ENCODE results near the gene KCNK1. TPM values are rescaled to one million over a fixed set of nuclear protein-coding genes. Genes with fewer than 3 reads are reported as not detected.
"Not testable (repeated sequence)": the region's sequence is repeated elsewhere in the genome, so short reads cannot be mapped to it uniquely, and the experiment has no call there.

Gene KCNK1
- polyA plus RNA-seq, 1 donor (not counting 4 experiments of a cell fraction or from before 2014, with no cell fraction given) = 17.5 TPM

DNA sequence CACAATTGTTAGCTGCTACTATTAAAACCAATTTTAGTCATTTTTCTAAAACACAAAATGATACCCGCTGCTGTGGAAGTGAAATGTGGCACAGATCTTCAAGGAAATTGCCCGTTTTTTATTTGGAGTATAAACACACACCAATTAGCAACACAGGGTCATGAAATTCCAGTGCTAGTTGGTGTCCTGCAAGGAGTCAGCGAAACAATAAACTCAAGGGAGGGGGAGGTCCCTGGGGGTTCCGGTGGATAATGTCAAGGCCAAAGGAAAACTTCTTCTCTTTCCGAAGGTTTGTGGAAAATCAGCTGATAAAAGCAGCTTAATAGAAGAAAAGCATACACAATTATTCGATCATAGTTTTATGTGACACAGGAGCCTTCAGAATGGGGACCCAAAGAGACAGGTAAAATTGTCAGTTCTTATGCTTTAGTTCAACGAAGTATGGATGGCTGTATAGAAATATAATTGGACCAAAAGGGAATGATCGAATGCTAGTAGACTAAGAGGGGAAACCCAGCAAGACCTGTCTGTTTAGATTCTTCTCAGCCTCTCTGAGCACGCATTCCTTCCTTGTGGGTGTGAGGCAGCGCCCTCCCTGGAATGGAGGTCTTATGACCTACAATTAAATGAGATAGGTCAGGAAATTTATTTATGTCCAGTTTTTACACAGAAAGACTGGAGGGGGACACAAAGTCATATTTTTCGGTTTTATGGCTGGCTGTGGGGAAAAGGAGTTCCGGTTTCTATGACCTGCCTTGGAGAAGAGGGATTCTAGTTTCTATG lies 65.9 kb downstream of the KCNK1 start:
- Histone ChIP-seq H3K4me1 (ENCODE audit: control insufficient read depth, extremely low read depth, insufficient read depth, low read length) (no peaks in the 10 kb centered on the region), H3K4me3 (ENCODE audit: control insufficient read depth in 2 of 3, extremely low read depth in 1 of 3, insufficient read depth in 2 of 3, low read depth in 1 of 3, low read length in 3 of 3) (no peak overlapping the region), H4K20me1 (ENCODE audit: control insufficient read depth, extremely low read depth, insufficient read depth, low read length) (no peaks in the 10 kb centered on the region), H3K9me3 (ENCODE audit: control insufficient read depth, low read depth, low read length) (no peaks in the 10 kb centered on the region), H3K4me2 (ENCODE audit: control insufficient read depth, extremely low read depth, insufficient read depth, low read depth, low read length) (no peak overlapping the region), H3K27ac (ENCODE audit: control insufficient read depth, insufficient read depth, low read length) (no peak overlapping the region), H3K9me1 (ENCODE audit: control insufficient read depth, extremely low read depth, insufficient read depth, low read length) (no peaks in the 10 kb centered on the region), H3K36me3 (ENCODE audit: control insufficient read depth in 2 of 2, extremely low read depth in 1 of 2, insufficient read depth in 2 of 2, low read length in 2 of 2) (peaks cover 0 to 1% of the 10 kb centered on the region in 2 experiments), H2AFZ (ENCODE audit: control insufficient read depth, low read length) (no peak overlapping the region), H3K9ac (ENCODE audit: control insufficient read depth, extremely low read depth, insufficient read depth, low read length) (no peak overlapping the region), H3K27me3 (ENCODE audit: control insufficient read depth, extremely low read depth, insufficient read depth, low read length) (no peaks in the 10 kb centered on the region), H3K79me2 (ENCODE audit: control insufficient read depth, insufficient read depth, low read length) (no peaks in the 10 kb centered on the region)
- dilution Hi-C loops (cut with MboI; ENCODE audit: extremely low pct_ligation_motif_present, low sequenced_read_pairs) = no loop called here
- no peak for DNase-seq (ENCODE audit: low read depth, low spot score)
- no peak for FAIRE-seq
- TF ChIP-seq CTCF (optimal IDR thresholded peaks at IDR 0.05 in 1 of 3, IDR thresholded peaks at IDR 0.05 in 1 of 3, conservative IDR thresholded peaks at IDR 0.05 in 1 of 3; ENCODE audit: extremely low read depth in 1 of 3, insufficient read depth in 2 of 3, low read length in 3 of 3) (no peak), EZH2 (IDR thresholded peaks at IDR 0.05; ENCODE audit: low read length) (no peak)

DNA sequence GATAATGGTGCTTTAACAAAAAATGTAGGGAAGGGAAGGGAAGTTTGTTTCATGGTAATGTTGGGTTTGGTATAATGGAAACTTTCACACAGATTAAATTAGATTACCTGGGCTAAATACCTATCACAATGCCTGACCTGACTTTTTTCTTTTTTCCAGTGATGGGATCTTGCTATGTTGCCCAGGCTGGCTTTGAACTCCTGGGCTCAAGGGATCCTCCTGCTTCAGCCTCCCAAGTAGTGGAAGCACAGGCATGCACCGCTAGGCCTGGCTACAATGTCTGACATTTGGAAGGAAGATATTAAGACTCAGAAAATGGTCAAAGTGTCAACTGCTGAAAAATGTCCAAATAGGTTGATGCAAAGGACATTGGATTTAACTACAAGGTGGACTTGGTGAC lies 67.4 kb downstream of the KCNK1 start:
- no peak overlapping the region for H3K4me2 ChIP-seq (ENCODE audit: control insufficient read depth, extremely low read depth, insufficient read depth, low read depth, low read length)
- TF ChIP-seq CTCF (optimal IDR thresholded peaks at IDR 0.05 in 1 of 3, IDR thresholded peaks at IDR 0.05 in 1 of 3, conservative IDR thresholded peaks at IDR 0.05 in 1 of 3; ENCODE audit: extremely low read depth in 1 of 3, insufficient read depth in 2 of 3, low read length in 3 of 3) (no peak), EZH2 (IDR thresholded peaks at IDR 0.05; ENCODE audit: low read length) (no peak)
- no peaks in the 10 kb centered on the region for H3K27me3 ChIP-seq (ENCODE audit: control insufficient read depth, extremely low read depth, insufficient read depth, low read length)
- H4K20me1 ChIP-seq (ENCODE audit: control insufficient read depth, extremely low read depth, insufficient read depth, low read length) = no peaks in the 10 kb centered on the region
- H3K4me1 ChIP-seq (ENCODE audit: control insufficient read depth, extremely low read depth, insufficient read depth, low read length) = no peaks in the 10 kb centered on the region
- H3K9ac ChIP-seq (ENCODE audit: control insufficient read depth, extremely low read depth, insufficient read depth, low read length) = no peak overlapping the region
- no peak overlapping the region for H2AFZ ChIP-seq (ENCODE audit: control insufficient read depth, low read length)
- H3K79me2 ChIP-seq (ENCODE audit: control insufficient read depth, insufficient read depth, low read length) = no peaks in the 10 kb centered on the region
- H3K4me3 ChIP-seq (ENCODE audit: control insufficient read depth in 2 of 3, extremely low read depth in 1 of 3, insufficient read depth in 2 of 3, low read depth in 1 of 3, low read length in 3 of 3) = no peak overlapping the region
- H3K9me3 ChIP-seq (ENCODE audit: control insufficient read depth, low read depth, low read length) = no peaks in the 10 kb centered on the region
- no peak for DNase-seq (ENCODE audit: low read depth, low spot score)
- no peak overlapping the region for H3K27ac ChIP-seq (ENCODE audit: control insufficient read depth, insufficient read depth, low read length)
- H3K9me1 ChIP-seq (ENCODE audit: control insufficient read depth, extremely low read depth, insufficient read depth, low read length) = no peaks in the 10 kb centered on the region
- no peak for FAIRE-seq
- H3K36me3 ChIP-seq (ENCODE audit: control insufficient read depth in 2 of 2, extremely low read depth in 1 of 2, insufficient read depth in 2 of 2, low read length in 2 of 2) = peaks cover 0 to 1% of the 10 kb centered on the region in 2 experiments
- dilution Hi-C loops (cut with MboI; ENCODE audit: extremely low pct_ligation_motif_present, low sequenced_read_pairs) = no loop called here

DNA sequence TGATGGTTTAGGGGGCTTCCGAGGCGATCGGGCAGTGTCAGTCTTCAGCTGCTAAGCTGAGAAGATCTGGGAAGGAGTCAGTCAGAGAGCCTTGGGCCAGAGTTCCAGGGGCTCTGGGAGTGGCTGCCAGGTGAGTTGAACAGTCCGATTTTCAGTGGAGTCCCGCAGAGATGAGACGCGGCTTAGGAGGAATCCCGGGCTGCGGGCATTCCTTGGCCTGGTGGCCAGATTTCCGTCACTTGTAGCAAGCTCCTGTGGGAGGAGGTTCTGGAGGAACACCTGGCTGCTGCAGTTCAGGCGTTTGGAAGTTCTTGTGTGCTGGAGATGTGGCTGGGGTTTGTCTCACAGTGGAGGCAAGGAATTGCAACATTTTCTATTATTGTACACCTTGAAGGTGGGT lies 72.7 kb downstream of the KCNK1 start:
- not testable (repeated sequence) for H3K4me3 ChIP-seq (ENCODE audit: control insufficient read depth in 2 of 3, extremely low read depth in 1 of 3, insufficient read depth in 2 of 3, low read depth in 1 of 3, low read length in 3 of 3); DNase-seq (ENCODE audit: low read depth, low spot score); FAIRE-seq

More for the DNA sequence above, 72.7 kb downstream of the KCNK1 start:
- H3K9ac ChIP-seq (ENCODE audit: control insufficient read depth, extremely low read depth, insufficient read depth, low read length); H3K79me2 ChIP-seq (ENCODE audit: control insufficient read depth, insufficient read depth, low read length); H3K9me1 ChIP-seq (ENCODE audit: control insufficient read depth, extremely low read depth, insufficient read depth, low read length); H3K27me3 ChIP-seq (ENCODE audit: control insufficient read depth, extremely low read depth, insufficient read depth, low read length); H3K9me3 ChIP-seq (ENCODE audit: control insufficient read depth, low read depth, low read length); H3K4me2 ChIP-seq (ENCODE audit: control insufficient read depth, extremely low read depth, insufficient read depth, low read depth, low read length); H2AFZ ChIP-seq (ENCODE audit: control insufficient read depth, low read length); H4K20me1 ChIP-seq (ENCODE audit: control insufficient read depth, extremely low read depth, insufficient read depth, low read length); H3K27ac ChIP-seq (ENCODE audit: control insufficient read depth, insufficient read depth, low read length); dilution Hi-C loops (cut with MboI; ENCODE audit: extremely low pct_ligation_motif_present, low sequenced_read_pairs); H3K36me3 ChIP-seq (ENCODE audit: control insufficient read depth in 2 of 2, extremely low read depth in 1 of 2, insufficient read depth in 2 of 2, low read length in 2 of 2); H3K4me1 ChIP-seq (ENCODE audit: control insufficient read depth, extremely low read depth, insufficient read depth, low read length): not testable (repeated sequence)
